CD4-positive, alpha-beta T cell treated with Interferon alpha-2 for 1 hour (primary cell): ENCODE measurements around the gene ZNF282.

ENCODE experiments used
- DNase-seq, 2 donors: peaks; one replicate each; pipeline ENCODE4 v3.0.0-alpha.2; 2020 to 2022

The ZNF282 gene

GRCh38 chr7:149195180-149196150, at the start of gene ZNF282:
Gene ZNF282, plus strand, starts transcription at chr7:149195546. Its CDS starts 44 bp downstream, at chr7:149195590.
- peak; percentile 59 to 68 for DNase-seq

- peak; percentile 85 to 90 for DNase-seq
Observed at GRCh38 chr7:149147072-149147751, 48.1 kb upstream of the ZNF282 start, which contains the start of gene ZNF398. Gene ZNF398, plus strand, starts transcription at chr7:149147453. Its CDS starts 290 bp downstream, at chr7:149147743.

DNA sequence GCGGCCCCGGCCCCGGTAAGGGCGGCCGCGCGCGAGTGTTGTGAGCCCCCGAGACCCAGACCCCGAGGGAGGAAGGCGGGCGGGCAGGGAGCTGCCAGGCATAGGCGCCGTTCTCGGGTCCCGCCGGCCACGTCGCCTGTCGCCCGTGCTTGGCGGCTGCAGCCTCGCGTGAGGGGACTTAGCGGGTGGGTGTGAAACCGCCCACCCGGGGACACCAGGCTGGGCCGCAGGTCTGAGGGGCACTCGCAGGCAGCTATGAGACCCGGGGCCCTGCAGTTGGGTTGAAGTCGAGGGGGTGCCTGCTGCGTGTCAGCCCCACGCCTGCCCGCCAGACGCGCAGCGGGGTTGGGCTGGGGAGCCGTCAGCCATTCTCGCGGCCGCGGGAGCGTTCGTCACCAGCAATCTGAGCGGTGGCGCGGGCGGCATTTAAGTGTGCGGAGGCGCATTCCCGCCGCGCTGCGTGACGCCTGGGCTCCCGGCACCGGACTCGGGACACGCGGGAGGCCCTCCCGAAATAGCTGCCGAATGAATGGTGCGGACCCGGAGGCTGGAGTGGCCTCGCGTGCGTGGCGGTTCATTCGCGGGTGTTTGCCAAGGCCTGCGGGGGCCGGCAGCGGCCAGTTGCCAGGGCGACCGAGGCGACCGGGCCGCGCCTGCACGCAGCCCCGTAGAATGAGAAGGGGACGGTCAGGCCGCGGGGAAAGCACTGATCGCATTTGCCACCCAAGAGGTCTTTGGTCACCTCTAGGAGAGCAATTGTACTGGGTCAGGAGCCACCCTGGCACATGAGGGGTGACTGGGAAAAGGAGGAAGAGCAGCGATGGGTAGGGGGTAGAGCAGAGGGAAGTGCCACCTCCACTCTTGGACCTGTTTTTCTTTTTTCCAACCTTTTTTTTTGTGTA, 47.3 kb upstream of the ZNF282 start:
- DNase-seq: peak; percentile 40 to 64

GRCh38 chr7:149150981-149151380, 44.4 kb upstream of the ZNF282 start:
- DNase-seq: no peak

DNA sequence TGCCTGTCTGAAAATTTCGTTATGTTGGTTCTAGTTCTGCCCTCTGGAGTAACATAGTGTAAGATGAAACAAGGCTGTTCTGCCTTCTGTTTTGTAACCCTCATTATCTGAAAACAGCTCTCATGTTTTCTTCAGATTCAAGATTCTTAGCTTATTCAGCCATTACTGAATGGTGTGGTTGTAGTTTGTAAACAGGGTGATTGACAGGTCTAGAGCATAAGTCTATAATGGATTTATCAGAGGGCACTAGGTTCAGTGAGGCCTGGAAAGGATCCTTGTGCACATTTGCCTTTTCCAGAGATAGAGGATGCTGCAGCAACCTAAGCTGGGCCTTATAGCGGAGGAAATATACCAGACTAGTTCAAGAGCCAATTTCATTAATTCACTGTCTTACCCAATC, 42.0 kb upstream of the ZNF282 start:
- DNase-seq: no peak

- DNase-seq: no peak
Observed at GRCh38 chr7:149154056-149154455, 41.3 kb upstream of the ZNF282 start.

DNA sequence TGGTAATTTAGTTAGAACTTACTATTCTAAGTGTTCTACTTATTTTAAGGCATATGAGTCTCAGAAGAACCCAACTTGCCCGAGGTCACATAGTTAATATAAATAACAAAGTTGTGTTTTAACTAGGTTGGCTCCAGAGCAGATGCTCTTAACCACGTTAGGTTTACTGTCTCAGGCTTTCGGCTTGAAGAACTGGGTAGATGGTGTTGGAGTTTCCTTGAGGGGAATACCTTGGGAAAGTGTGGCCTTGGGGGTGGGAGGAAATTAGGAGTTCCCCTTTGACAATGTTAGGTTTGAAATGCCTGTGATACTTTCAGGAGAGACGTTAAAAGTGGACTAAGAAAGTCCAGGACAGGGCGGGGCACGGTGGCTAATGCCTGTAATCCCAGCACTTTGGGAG, 38.4 kb upstream of the ZNF282 start:
- DNase-seq: no peak

GRCh38 chr7:149161241-149161848, 34.0 kb upstream of the ZNF282 start:
- DNase-seq: no peak

DNA sequence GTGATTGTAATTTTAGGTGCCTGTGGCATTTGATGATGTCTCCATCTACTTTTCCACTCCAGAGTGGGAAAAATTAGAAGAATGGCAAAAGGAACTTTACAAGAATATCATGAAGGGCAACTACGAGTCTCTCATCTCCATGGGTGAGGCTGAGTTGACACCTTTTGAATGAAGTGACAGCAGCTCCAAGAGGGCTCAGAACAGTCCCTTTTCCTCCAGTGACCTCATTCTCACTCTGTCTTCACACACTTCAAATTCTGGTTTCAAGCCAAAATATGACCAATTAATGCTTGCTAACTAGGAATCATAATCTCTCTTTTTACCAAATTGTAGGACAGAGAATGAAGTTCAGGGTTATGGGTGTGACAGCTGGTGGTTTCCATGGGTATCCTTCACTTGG, 29.2 kb upstream of the ZNF282 start:
- no peak for DNase-seq

DNA sequence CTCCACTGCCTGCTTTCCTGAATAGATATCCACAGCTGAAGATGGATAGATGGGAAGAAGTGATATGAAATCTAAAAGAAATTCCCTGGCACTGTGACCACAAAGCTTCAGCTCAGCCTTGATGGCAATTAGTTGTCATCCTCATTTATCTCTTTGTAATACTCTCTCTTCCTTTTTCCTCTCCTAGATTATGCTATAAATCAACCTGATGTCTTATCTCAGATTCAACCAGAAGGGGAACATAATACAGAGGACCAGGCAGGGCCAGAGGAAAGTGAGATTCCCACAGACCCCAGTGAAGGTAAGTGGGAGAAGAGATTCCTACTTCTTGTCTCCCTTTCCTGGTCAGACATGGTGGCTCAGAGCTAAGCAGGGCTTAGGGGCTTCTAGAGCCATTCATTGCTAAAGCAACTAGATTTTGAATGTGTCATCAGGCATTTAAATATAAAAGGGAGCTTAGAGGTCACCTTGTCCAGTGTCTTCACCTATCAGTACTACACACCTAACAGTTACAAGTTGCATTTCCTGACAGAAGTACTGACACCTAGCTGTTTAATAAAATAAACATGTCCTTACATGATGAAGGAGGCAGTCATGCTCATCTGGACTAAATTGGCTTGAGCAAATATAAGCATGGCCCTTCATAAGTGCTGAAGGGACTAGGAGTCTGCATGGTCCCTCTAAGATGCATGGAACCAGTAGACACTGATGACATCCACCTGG, 28.6 kb upstream of the ZNF282 start:
- no peak for DNase-seq

GRCh38 chr7:149171892-149172533, 23.3 kb upstream of the ZNF282 start:
- no peak for DNase-seq

GRCh38 chr7:149172534-149172920, 22.8 kb upstream of the ZNF282 start:
- DNase-seq: no peak

- DNase-seq: no peak
Observed at GRCh38 chr7:149175150-149175549, 20.2 kb upstream of the ZNF282 start.

DNA sequence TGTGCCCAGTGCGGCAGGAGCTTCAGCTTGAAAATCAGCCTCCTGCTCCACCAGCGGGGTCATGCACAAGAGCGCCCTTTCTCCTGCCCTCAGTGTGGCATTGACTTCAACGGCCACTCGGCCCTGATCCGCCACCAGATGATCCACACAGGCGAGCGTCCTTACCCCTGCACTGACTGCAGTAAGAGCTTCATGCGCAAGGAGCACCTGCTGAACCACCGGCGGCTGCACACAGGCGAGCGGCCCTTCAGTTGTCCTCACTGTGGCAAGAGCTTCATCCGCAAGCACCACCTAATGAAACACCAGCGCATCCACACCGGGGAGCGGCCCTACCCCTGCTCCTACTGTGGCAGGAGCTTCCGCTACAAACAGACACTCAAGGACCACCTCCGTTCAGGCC, 16.1 kb upstream of the ZNF282 start:
- DNase-seq: no peak

GRCh38 chr7:149180722-149181449, 14.5 kb upstream of the ZNF282 start:
- no peak for DNase-seq

GRCh38 chr7:149181450-149181790, 13.9 kb upstream of the ZNF282 start:
- DNase-seq: no peak

DNA sequence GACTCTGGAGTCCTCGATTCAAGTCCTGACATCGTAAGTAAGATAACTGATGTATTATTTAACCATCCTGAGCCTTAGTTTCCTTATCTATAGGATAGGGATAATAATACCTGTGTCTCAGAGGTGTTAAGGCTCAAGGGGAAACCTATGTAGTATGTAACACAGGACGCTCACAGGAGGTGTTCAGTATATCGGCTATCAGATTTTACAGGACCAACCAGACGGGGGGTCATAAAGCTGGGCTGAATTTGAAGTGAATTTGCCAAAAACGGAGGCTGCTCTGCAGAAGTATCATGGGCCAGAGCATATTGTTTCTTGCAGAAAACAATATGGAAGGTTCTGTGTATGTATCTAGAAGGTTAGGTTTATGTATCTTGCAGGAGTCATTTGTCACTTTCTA, 11.1 kb upstream of the ZNF282 start:
- DNase-seq: no peak

GRCh38 chr7:149188213-149188612, 7.1 kb upstream of the ZNF282 start:
- DNase-seq: no peak

- DNase-seq: no peak
Observed at GRCh38 chr7:149188637-149189259, 6.6 kb upstream of the ZNF282 start.

GRCh38 chr7:149191851-149192250, 3.5 kb upstream of the ZNF282 start:
- no peak for DNase-seq
